Endothelial cell of umbilical vein (primary cell): Measurements from ENCODE around the gene MSL1. TPM values are rescaled to one million over a fixed set of nuclear protein-coding genes. Genes with fewer than 3 reads are reported as not detected.

Experiments
- BruUV-seq: library from RNA; stranded (reverse); fragments of 400-500 nt; replicated peaks from 2 replicates; lab custom pipeline; 2021; lab: Mats Ljungman, UMichigan
- CTCF ChIA-PET: fragments of 300-600, 350-600 bp; sonication (Branson Sonifier 250); formaldehyde crosslinking; loops from one replicate; lab custom pipeline; 2021; ENCODE audit warnings: antibody characterized with exemption, inconsistent platforms; lab: Charles Lee
- POLR2A ChIA-PET: fragments of 300-600, 350-600 bp; sonication (Branson Sonifier 250); formaldehyde crosslinking; loops from one replicate; lab custom pipeline; 2021; ENCODE audit warnings: antibody characterized with exemption, inconsistent platforms; lab: Charles Lee
- DNase-seq: peaks from one replicate; pipeline ENCODE4 v3.0.0-alpha.2; 2011; ENCODE audit warnings: low read depth, low spot score
- FAIRE-seq: peaks from 2 replicates; lab custom pipeline; 2011; peaks lifted over from hg19 to GRCh38; lab: Jason Lieb, UNC
- H2AFZ ChIP-seq: 2 replicates; pipeline ENCODE4 v1.6.0; 2012; ENCODE audit warnings: low read depth, low read length, control low read depth, inconsistent platforms
- H3K27ac ChIP-seq: 2 replicates; pipeline ENCODE4 v1.5.1; 2011; ENCODE audit warnings: low read depth, mild to moderate bottlenecking, control low read depth, low read length, moderate library complexity; ENCODE audit not compliant: insufficient read depth
- H3K27me3 ChIP-seq, 2 experiments: 2 replicates each; pipeline versions ENCODE4 v1.6.0 to v1.6.1; 2011; ENCODE audit warnings: low read length in 2 of 2, mixed read lengths in 1 of 2; ENCODE audit not compliant: control insufficient read depth in 2 of 2, insufficient read depth in 2 of 2
- H3K36me3 ChIP-seq, 2 experiments: 2 replicates in 1 of 2; 3 replicates in 1 of 2; pipeline ENCODE4 v1.5.1; 2011; ENCODE audit warnings: low read length in 2 of 2, mild to moderate bottlenecking in 1 of 2, moderate library complexity in 1 of 2; ENCODE audit not compliant: control insufficient read depth in 2 of 2, insufficient read depth in 2 of 2; ENCODE audit errors: extremely low read depth in 1 of 2
- H3K4me1 ChIP-seq: 3 replicates; pipeline ENCODE4 v1.5.1; 2011; ENCODE audit warnings: mild to moderate bottlenecking, low read length; ENCODE audit not compliant: control insufficient read depth, insufficient read depth; ENCODE audit errors: extremely low read depth
- H3K4me2 ChIP-seq: 2 replicates; pipeline ENCODE4 v1.6.1; 2011; ENCODE audit warnings: low read length, control low read depth, mixed read lengths; ENCODE audit not compliant: insufficient read depth
- H3K4me3 ChIP-seq, 3 experiments: fragments of 200-600 bp in 1 of 3; sonication (generic), shearing (Covaris generic) in 1 of 3; replicated peaks in 1 of 3; 2 replicates each; pipeline ENCODE4 v1.5.1; 2011 to 2016; ENCODE audit warnings: control low read depth in 3 of 3, low read length in 3 of 3, mild to moderate bottlenecking in 2 of 3, inconsistent platforms in 1 of 3, low read depth in 1 of 3, moderate library complexity in 1 of 3; ENCODE audit not compliant: insufficient read depth in 1 of 3
- H3K79me2 ChIP-seq: 2 replicates; pipeline ENCODE4 v1.6.0; 2012; ENCODE audit warnings: low read length, inconsistent platforms; ENCODE audit not compliant: control insufficient read depth, insufficient read depth
- H3K9ac ChIP-seq: replicated peaks from 2 replicates; pipeline ENCODE3; 2011; ENCODE audit warnings: low read length, control low read depth; ENCODE audit not compliant: insufficient read depth; ENCODE audit errors: extremely low read depth
- H3K9me1 ChIP-seq: replicated peaks from 3 replicates; pipeline ENCODE4 v1.6.0; 2011; ENCODE audit warnings: mild to moderate bottlenecking, low read length; ENCODE audit not compliant: control insufficient read depth, insufficient read depth; ENCODE audit errors: extremely low read depth
- H3K9me3 ChIP-seq: replicated peaks from 2 replicates; pipeline ENCODE4 v1.5.1; 2012; ENCODE audit warnings: low read length, inconsistent platforms; ENCODE audit not compliant: control insufficient read depth, insufficient read depth
- H4K20me1 ChIP-seq: replicated peaks from 2 replicates; pipeline ENCODE3; 2011; ENCODE audit warnings: mild to moderate bottlenecking, low read length; ENCODE audit not compliant: control insufficient read depth, insufficient read depth; ENCODE audit errors: extremely low read depth
- CTCF ChIP-seq, 2 donors: IDR thresholded peaks; 1 replicate in 1 of 2; 2 replicates in 1 of 2; pipeline ENCODE4 v1.5.1; 2011; ENCODE audit warnings: low read length in 2 of 2, mild to moderate bottlenecking in 2 of 2, moderate library complexity in 2 of 2, control low read depth in 1 of 2, inconsistent platforms in 1 of 2, low read depth in 1 of 2; ENCODE audit not compliant: insufficient read depth in 1 of 2; ENCODE audit errors: extremely low read depth in 1 of 2
- EZH2 ChIP-seq: IDR thresholded peaks from 2 replicates; pipeline ENCODE4 v1.6.1; 2012; ENCODE audit warnings: borderline replicate concordance, low read depth, mild to moderate bottlenecking, moderate library complexity, low read length, inconsistent platforms; ENCODE audit not compliant: severe bottlenecking
- FOS ChIP-seq: IDR thresholded peaks from 2 replicates; pipeline ENCODE4 v1.6.1; 2011; ENCODE audit warnings: mild to moderate bottlenecking, low read length, moderate library complexity, borderline replicate concordance; ENCODE audit not compliant: insufficient read depth
- GATA2 ChIP-seq: IDR thresholded peaks from 2 replicates; pipeline ENCODE4 v1.7.0; 2011; ENCODE audit warnings: low read depth, mild to moderate bottlenecking, moderate library complexity, mixed read lengths, low read length; ENCODE audit not compliant: insufficient read length, insufficient read depth
- JUN ChIP-seq: IDR thresholded peaks from 2 replicates; pipeline ENCODE4 v1.6.1; 2011; ENCODE audit warnings: borderline replicate concordance, low read depth; ENCODE audit not compliant: insufficient read length, insufficient read depth
- MAX ChIP-seq: IDR thresholded peaks from 2 replicates; pipeline ENCODE4 v1.6.1; 2011; ENCODE audit not compliant: insufficient read depth, insufficient read length
- MYC ChIP-seq: IDR thresholded peaks from one replicate; pipeline ENCODE4 v1.6.1; 2011; ENCODE audit warnings: mild to moderate bottlenecking, low read depth, low read length
- POLR2A ChIP-seq: IDR thresholded peaks from 2 replicates; pipeline ENCODE4 v1.6.1; 2012; ENCODE audit warnings: low read depth, mild to moderate bottlenecking, control low read depth, low read length
- POLR2AphosphoS5 ChIP-seq: IDR thresholded peaks from 2 replicates; pipeline ENCODE4 v1.6.1; 2012; ENCODE audit warnings: low read depth, mild to moderate bottlenecking, control low read depth, low read length, moderate library complexity; ENCODE audit not compliant: insufficient read depth
- dilution Hi-C: fragments of 300-500 bp; cut with MboI; formaldehyde crosslinking; loops from one replicate; pipeline ENCODE4 v1.15.0; 2019; ENCODE audit warnings: low sequenced_read_pairs; ENCODE audit not compliant: extremely low pct_ligation_motif_present
- intact Hi-C: fragments of 100-400 bp; cut with micrococcal nuclease; formaldehyde crosslinking; loops from one replicate; pipeline ENCODE4 v1.10.0; 2022
- polyA plus RNA-seq, 4 experiments: library from polyadenylated mRNA; depleted of rRNA in 3 of 4; stranded (reverse) in 3 of 4; unstranded in 1 of 4; fragments of >200 nt; gene quantifications; 2 replicates each; pipeline versions ENCODE4 v1.2.1 to v1.2.3, GENCODE V29; 2011 to 2012; ENCODE audit warnings: missing spikeins in 1 of 4
- total RNA-seq: library from RNA; stranded (reverse); gene quantifications from 2 replicates; pipeline ENCODE4 v1.2.3, GENCODE V29; 2021

Gene MSL1
- total and polyA plus RNA-seq, 2 donors (not counting 3 experiments of a cell fraction or from before 2014, with no cell fraction given) = 30.9 to 95.0 TPM

- Histone ChIP-seq H3K4me1 (peaks cover 35% of the 10 kb centered on the region), H4K20me1 (no peaks in the 10 kb centered on the region), H3K9ac (no peak overlapping the region), H3K36me3 (peaks cover 0 to 10% of the 10 kb centered on the region in 2 experiments), H3K27ac (no peak overlapping the region), H2AFZ (no peak overlapping the region), H3K27me3 (no peaks in the 10 kb centered on the region), H3K79me2 (peaks cover 2% of the 10 kb centered on the region), H3K9me1 (no peaks in the 10 kb centered on the region), H3K9me3 (no peaks in the 10 kb centered on the region), H3K4me3 (no peak overlapping the region), H3K4me2 (no peak overlapping the region)
- ChIA-PET CTCF (interaction anchor here (0.9 to 6.8 kb wide), 7 partner anchors 8 to 114 kb away, joined by 3 to 62 read pairs (median 4); partner anchors contain the start of gene THRA), POLR2A (interaction anchor here (0.5 kb wide), 1 partner anchor 8 kb away, joined by 4 read pairs; no protein-coding TSS in a partner anchor)
- no peak for FAIRE-seq
- no peak for TF ChIP-seq GATA2
- TF ChIP-seq MYC = no peak
- TF ChIP-seq MAX = no peak
- no peak for TF ChIP-seq POLR2AphosphoS5
- no peak for TF ChIP-seq CTCF (IDR thresholded peaks at IDR 0.05; ENCODE audit: extremely low read depth in 1 of 2, insufficient read depth in 1 of 2, low read depth in 1 of 2, low read length in 2 of 2)
- no peak for TF ChIP-seq POLR2A
- TF ChIP-seq FOS = no peak
- no peak for TF ChIP-seq EZH2
- no peak for TF ChIP-seq JUN
- no peak for DNase-seq
- dilution Hi-C loops (no loop called here), intact Hi-C loops (no loop called here)
- no TSS peak for BruUV-seq
Measured at GRCh38 chr17:40072735-40073346, 48.9 kb upstream of the MSL1 start.
